ENCODE measurements around the gene CACNB2.

GRCh38 chr10:18381679-18382078, 241.5 kb downstream of the CACNB2 start:
- TF ChIP-seq POLR2A (IDR thresholded peaks at IDR 0.05; ENCODE audit: low read length), result no peak
- TF ChIP-seq GATA1 (IDR thresholded peaks at IDR 0.05; ENCODE audit: low read depth, low read length), result no peak
